Mesenchymal stem cell (in vitro differentiated cells and primary cell): ENCODE data around the gene CCDC152.

Experiments
- DNase-seq: peaks from one replicate; pipeline ENCODE4 v3.0.0-alpha.2; 2013
- H2AFZ ChIP-seq: one replicate; pipeline ENCODE4 v1.6.1; 2013; ENCODE audit warnings: low read depth, mild to moderate bottlenecking, control low read depth, inconsistent platforms, low read length, moderate library complexity
- H2AK5ac ChIP-seq: 2 replicates; pipeline ENCODE4 v1.6.1; 2013; ENCODE audit warnings: low read length, moderate library complexity, mild to moderate bottlenecking, inconsistent platforms; ENCODE audit not compliant: severe bottlenecking
- H2BK120ac ChIP-seq: one replicate; pipeline ENCODE4 v1.6.1; 2013; ENCODE audit warnings: low read depth, mild to moderate bottlenecking, inconsistent platforms, low read length, moderate library complexity
- H2BK12ac ChIP-seq, 2 experiments: one replicate each; pipeline ENCODE4 v1.6.1; 2013; ENCODE audit warnings: inconsistent platforms in 2 of 2, low read length in 2 of 2, mild to moderate bottlenecking in 2 of 2, moderate library complexity in 2 of 2, control low read depth in 1 of 2
- H2BK15ac ChIP-seq: one replicate; pipeline ENCODE4 v1.6.1; 2013; ENCODE audit warnings: mild to moderate bottlenecking, low read depth, inconsistent platforms; ENCODE audit not compliant: poor library complexity, severe bottlenecking
- H2BK5ac ChIP-seq: 2 replicates; pipeline ENCODE4 v1.6.1; 2013; ENCODE audit warnings: low read depth, mild to moderate bottlenecking, low read length, control low read depth, inconsistent platforms; ENCODE audit not compliant: poor library complexity, severe bottlenecking
- H3K14ac ChIP-seq, 2 experiments: one replicate each; pipeline ENCODE4 v1.6.1; 2013; ENCODE audit warnings: inconsistent platforms in 2 of 2, low read length in 2 of 2, control low read depth in 1 of 2, mild to moderate bottlenecking in 1 of 2, moderate library complexity in 1 of 2
- H3K18ac ChIP-seq, 2 experiments: one replicate each; pipeline ENCODE4 v1.6.1; 2013; ENCODE audit warnings: inconsistent platforms in 2 of 2, low read length in 2 of 2, control low read depth in 1 of 2, low read depth in 1 of 2, mild to moderate bottlenecking in 1 of 2
- H3K23ac ChIP-seq, 2 experiments: one replicate each; pipeline ENCODE4 v1.6.1; 2013; ENCODE audit warnings: inconsistent platforms in 2 of 2, low read length in 2 of 2, mild to moderate bottlenecking in 2 of 2, moderate library complexity in 2 of 2, control low read depth in 1 of 2
- H3K27ac ChIP-seq: 2 replicates; pipeline ENCODE4 v1.5.1; 2013; ENCODE audit warnings: mild to moderate bottlenecking, moderate library complexity, low read length, control low read depth, inconsistent platforms; ENCODE audit not compliant: poor library complexity, severe bottlenecking
- H3K27me3 ChIP-seq, 2 experiments: 2 replicates each; pipeline versions ENCODE4 v1.6.1 to v1.7.0; 2013; ENCODE audit warnings: low read length in 2 of 2, mild to moderate bottlenecking in 2 of 2, moderate library complexity in 2 of 2, control low read depth in 1 of 2, inconsistent platforms in 1 of 2; ENCODE audit not compliant: control insufficient read depth in 1 of 2, insufficient read depth in 1 of 2
- H3K36me3 ChIP-seq, 2 experiments: 2 replicates each; pipeline versions ENCODE4 v1.6.1 to v1.7.0; 2013; ENCODE audit warnings: low read length in 2 of 2, control low read depth in 1 of 2, inconsistent platforms in 1 of 2, low read depth in 1 of 2, mild to moderate bottlenecking in 1 of 2; ENCODE audit not compliant: insufficient read depth in 2 of 2, control insufficient read depth in 1 of 2
- H3K4ac ChIP-seq, 2 experiments: one replicate each; pipeline ENCODE4 v1.6.1; 2013; ENCODE audit warnings: inconsistent platforms in 2 of 2, low read length in 2 of 2, mild to moderate bottlenecking in 2 of 2, moderate library complexity in 2 of 2, control low read depth in 1 of 2, low read depth in 1 of 2
- H3K4me1 ChIP-seq: 2 replicates; pipeline ENCODE4 v1.6.1; 2013; ENCODE audit warnings: low read depth, low read length, control low read depth; ENCODE audit not compliant: control insufficient read depth, insufficient read depth
- H3K4me2 ChIP-seq: 2 replicates; pipeline ENCODE4 v1.6.1; 2013; ENCODE audit warnings: low read length, mild to moderate bottlenecking, inconsistent platforms; ENCODE audit not compliant: poor library complexity, severe bottlenecking
- H3K4me3 ChIP-seq, 2 experiments: 2 replicates each; pipeline versions ENCODE4 v1.5.1 to v1.7.0; 2013; ENCODE audit warnings: low read length in 2 of 2, mild to moderate bottlenecking in 2 of 2, control low read depth in 1 of 2, low read depth in 1 of 2; ENCODE audit not compliant: insufficient read depth in 1 of 2
- H3K79me1 ChIP-seq: replicated peaks from 2 replicates; pipeline ENCODE4 v1.6.1; 2013; ENCODE audit warnings: mild to moderate bottlenecking, control low read depth, low read length, inconsistent platforms; ENCODE audit not compliant: poor library complexity, severe bottlenecking
- H3K9ac ChIP-seq: 2 replicates; pipeline ENCODE4 v1.7.0; 2013; ENCODE audit warnings: mild to moderate bottlenecking, low read length, moderate library complexity
- H3K9me3 ChIP-seq: 2 replicates; pipeline ENCODE4 v1.7.0; 2013; ENCODE audit warnings: mild to moderate bottlenecking, low read length; ENCODE audit not compliant: control insufficient read depth
- H4K8ac ChIP-seq: one replicate; pipeline ENCODE4 v1.6.1; 2013; ENCODE audit warnings: inconsistent platforms, mild to moderate bottlenecking, low read length, moderate library complexity
- H4K91ac ChIP-seq: one replicate; pipeline ENCODE4 v1.6.1; 2013; ENCODE audit warnings: mild to moderate bottlenecking, low read length, inconsistent platforms
- WGBS: methylation state at CpG from one replicate; pipeline ENCODE4 v1.1.7; 2013; ENCODE audit warnings: mixed read lengths; 5-methylcytosine and 5-hydroxymethylcytosine counted together

CCDC152 gene

DNA sequence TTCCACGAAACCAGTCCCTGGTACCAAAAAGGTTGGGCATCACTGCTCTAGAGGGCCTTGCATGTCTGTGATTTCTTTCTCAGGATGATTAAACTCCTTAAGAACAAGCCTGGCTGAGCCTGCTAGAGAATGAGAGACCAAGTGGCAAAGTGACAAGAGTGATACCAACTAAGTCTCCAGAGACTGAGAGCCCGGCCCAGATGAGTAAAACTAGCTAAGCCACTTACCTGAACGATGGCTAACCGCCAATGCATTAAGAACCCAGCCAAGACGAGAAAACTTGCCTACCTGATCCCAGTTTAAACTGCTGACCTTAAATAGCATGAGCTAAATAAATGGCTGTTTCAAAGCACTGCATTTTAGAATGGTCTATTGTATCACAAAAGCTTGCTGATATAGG, 5.6 kb upstream of the CCDC152 start:
- no peaks in the 10 kb centered on the region for H3K27me3 ChIP-seq
- no peak overlapping the region for H4K91ac ChIP-seq
- no peak overlapping the region for H2BK12ac ChIP-seq
- no peak for DNase-seq
- H3K4me1 ChIP-seq = no peaks in the 10 kb centered on the region
- H2BK120ac ChIP-seq = no peak overlapping the region
- H3K36me3 ChIP-seq = no peaks in the 10 kb centered on the region
- H2BK5ac ChIP-seq = no peak overlapping the region
- no peak overlapping the region for H3K23ac ChIP-seq
- no peak overlapping the region for H4K8ac ChIP-seq
- no peak overlapping the region for H2AFZ ChIP-seq
- H3K9ac ChIP-seq = no peak overlapping the region
- no peak overlapping the region for H3K18ac ChIP-seq
- H3K9me3 ChIP-seq = no peaks in the 10 kb centered on the region
- H2BK15ac ChIP-seq = no peak overlapping the region
- no peaks in the 10 kb centered on the region for H3K79me1 ChIP-seq
- H3K27ac ChIP-seq = no peak overlapping the region
- H3K4me2 ChIP-seq = no peak overlapping the region
- H3K4ac ChIP-seq = no peak overlapping the region
- no peak overlapping the region for H2AK5ac ChIP-seq
- no peak overlapping the region for H3K14ac ChIP-seq
- 80% methylated on average over 4 of the region's 5 CpGs for WGBS
- H3K4me3 ChIP-seq = no peak overlapping the region

- DNase-seq = no peak
- Histone ChIP-seq H2AFZ (no peak overlapping the region), H3K4me1 (no peaks in the 10 kb centered on the region), H2BK5ac (no peak overlapping the region), H3K14ac (no peak overlapping the region), H3K4ac (no peak overlapping the region), H3K9ac (no peak overlapping the region), H3K9me3 (no peaks in the 10 kb centered on the region), H4K8ac (no peak overlapping the region), H2BK120ac (no peak overlapping the region), H2BK12ac (no peak overlapping the region), H3K4me2 (no peak overlapping the region), H3K79me1 (no peaks in the 10 kb centered on the region), H2AK5ac (no peak overlapping the region), H3K36me3 (no peaks in the 10 kb centered on the region), H3K27ac (no peak overlapping the region), H4K91ac (no peak overlapping the region), H3K4me3 (no peak overlapping the region), H3K23ac (no peak overlapping the region), H2BK15ac (no peak overlapping the region), H3K18ac (no peak overlapping the region), H3K27me3 (no peaks in the 10 kb centered on the region)
- 94% methylated on average over 2 of the region's 3 CpGs for WGBS
These were observed 3.5 kb upstream of the CCDC152 start for GRCh38 chr5:42753099-42753498.

GRCh38 chr5:42759456-42759855, 2.8 kb downstream of the CCDC152 start:
- no peak overlapping the region for H2BK5ac ChIP-seq
- no peaks in the 10 kb centered on the region for H3K27me3 ChIP-seq
- no peak overlapping the region for H2AK5ac ChIP-seq
- DNase-seq = no peak
- H3K36me3 ChIP-seq = no peaks in the 10 kb centered on the region
- H3K27ac ChIP-seq = no peak overlapping the region
- H3K9me3 ChIP-seq = no peaks in the 10 kb centered on the region
- no peak overlapping the region for H3K4me2 ChIP-seq
- H3K18ac ChIP-seq = no peak overlapping the region
- H3K79me1 ChIP-seq = no peaks in the 10 kb centered on the region
- no peak overlapping the region for H4K91ac ChIP-seq
- 29% methylated on average over 1 of the region's 2 CpGs for WGBS
- no peak overlapping the region for H3K23ac ChIP-seq
- no peak overlapping the region for H2AFZ ChIP-seq
- H4K8ac ChIP-seq = no peak overlapping the region
- H3K4me3 ChIP-seq = no peak overlapping the region
- H2BK12ac ChIP-seq = no peak overlapping the region
- no peaks in the 10 kb centered on the region for H3K4me1 ChIP-seq
- H3K14ac ChIP-seq = no peak overlapping the region
- H2BK120ac ChIP-seq = no peak overlapping the region
- H3K4ac ChIP-seq = no peak overlapping the region
- no peak overlapping the region for H3K9ac ChIP-seq
- H2BK15ac ChIP-seq = no peak overlapping the region

DNA sequence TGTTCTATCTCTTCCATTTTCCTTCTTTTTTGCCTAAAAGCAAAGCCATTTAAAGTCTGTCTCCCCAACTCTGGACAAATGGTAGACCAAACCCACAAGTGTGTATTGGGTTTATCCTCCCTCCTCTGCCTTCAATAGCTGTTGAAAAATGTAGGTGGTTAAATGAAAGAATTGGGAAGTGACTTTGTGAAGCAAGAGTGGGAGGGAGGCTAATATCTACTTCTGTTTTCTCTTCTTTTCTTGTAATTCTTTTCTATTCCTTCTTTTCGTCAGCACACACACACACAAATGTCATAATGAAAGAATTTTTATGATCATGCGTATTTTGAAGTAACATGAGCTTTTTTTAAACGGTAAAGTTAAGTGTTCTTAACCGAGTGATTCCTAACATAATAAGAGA, 3.8 kb downstream of the CCDC152 start:
- no peak overlapping the region for H2BK5ac ChIP-seq
- 100% methylated on average over 3 of the region's 4 CpGs for WGBS

More for the DNA sequence above, 3.8 kb downstream of the CCDC152 start:
- Histone ChIP-seq H3K9me3 (no peaks in the 10 kb centered on the region), H2BK15ac (no peak overlapping the region), H3K4me2 (no peak overlapping the region), H3K36me3 (no peaks in the 10 kb centered on the region), H3K27me3 (no peaks in the 10 kb centered on the region), H3K79me1 (no peaks in the 10 kb centered on the region), H3K18ac (no peak overlapping the region), H3K4me3 (no peak overlapping the region), H2BK120ac (no peak overlapping the region), H2AK5ac (no peak overlapping the region), H4K91ac (no peak overlapping the region), H4K8ac (no peak overlapping the region), H3K27ac (no peak overlapping the region), H2AFZ (no peak overlapping the region), H3K4ac (no peak overlapping the region), H3K9ac (no peak overlapping the region), H3K14ac (no peak overlapping the region), H3K23ac (no peak overlapping the region), H2BK12ac (no peak overlapping the region), H3K4me1 (no peaks in the 10 kb centered on the region)
- DNase-seq = no peak
